K562 (cell line): ENCODE measurements around the gene NEB. TPM values are rescaled to one million over a fixed set of nuclear protein-coding genes. Genes with fewer than 3 reads are reported as not detected.

Experiments
- CHD4 ChIP-seq: fragments of 200-600 bp; sonication (generic); IDR thresholded peaks from 3 replicates; pipeline ENCODE4 v1.6.1; 2012; ENCODE audit warnings: low read depth, mild to moderate bottlenecking, mixed read lengths, low read length, inconsistent platforms; ENCODE audit not compliant: insufficient read depth, insufficient replicate concordance, poor library complexity, severe bottlenecking
- GATAD2A ChIP-seq: fragments of 450-650 bp; IDR thresholded peaks from 2 replicates; pipeline ENCODE4 v1.6.1; 2017
- HSF4 ChIP-seq: fragments of 250-450 bp; sonication (Bioruptor Pico); IDR thresholded peaks from 2 replicates; pipeline ENCODE4 v2.1.2; 2022; ENCODE audit warnings: mild to moderate bottlenecking, moderate library complexity, borderline replicate concordance
- MAZ ChIP-seq, 2 experiments: fragments of 450-650 bp in 1 of 2; sonication (generic) in 1 of 2; formaldehyde crosslinking; IDR thresholded peaks in 1 of 2; conservative IDR thresholded peaks in 1 of 2; 2 replicates each; pipeline versions ENCODE4 v1.4.0 to v1.5.0; 2020; ENCODE audit warnings: mild to moderate bottlenecking in 1 of 2, missing genetic modification reagents in 1 of 2
- RAD21 ChIP-seq, 2 experiments: fragments of 250-450 bp in 1 of 2; fragments of 450-650 bp in 1 of 2; sonication (Bioruptor Pico) in 1 of 2; formaldehyde crosslinking in 1 of 2; IDR thresholded peaks in 1 of 2; conservative IDR thresholded peaks in 1 of 2; 2 replicates each; pipeline versions ENCODE4 v1.4.0 to v1.8.0; 2020 to 2022; ENCODE audit warnings: mild to moderate bottlenecking in 2 of 2, moderate library complexity in 1 of 2
- RB1 ChIP-seq: fragments of 450-650 bp; IDR thresholded peaks from 2 replicates; pipeline ENCODE4 v1.6.1; 2017; ENCODE audit warnings: low read depth, mild to moderate bottlenecking
- RCOR1 ChIP-seq, 2 experiments: IDR thresholded peaks; 2 replicates each; pipeline ENCODE4 v1.6.1; 2012; ENCODE audit warnings: low read depth in 2 of 2, low read length in 2 of 2, borderline replicate concordance in 1 of 2, improper control_type of control experiment in 1 of 2
- SMARCC2 ChIP-seq: fragments of 450-650 bp; IDR thresholded peaks from 2 replicates; pipeline ENCODE4 v1.6.1; 2017; ENCODE audit warnings: antibody characterized with exemption, moderate library complexity, mild to moderate bottlenecking, low read depth
- TAF15 ChIP-seq: fragments of 200-400 bp; formaldehyde crosslinking; IDR thresholded peaks from 2 replicates; pipeline ENCODE4 v1.6.1; 2017; ENCODE audit warnings: mild to moderate bottlenecking, low read depth, low read length, moderate library complexity
- U2AF1 ChIP-seq: fragments of 200-400 bp; formaldehyde crosslinking; optimal IDR thresholded peaks from 2 replicates; pipeline ENCODE3; 2017; ENCODE audit warnings: mild to moderate bottlenecking, low read depth, low read length, moderate library complexity
- ZBED1 ChIP-seq: IDR thresholded peaks from 2 replicates; pipeline ENCODE4 v1.6.1; 2014
- ZNF23 ChIP-seq: fragments of 250-450 bp; sonication (Bioruptor Pico); IDR thresholded peaks from 2 replicates; pipeline ENCODE4 v1.4.0; 2020; ENCODE audit warnings: mild to moderate bottlenecking
- polyA plus RNA-seq, 8 experiments: library from polyadenylated mRNA; depleted of rRNA in 4 of 8; stranded (reverse) in 5 of 8; unstranded in 3 of 8; fragments of >200 nt; fragmentation: Nextera tagmentation in 2 of 8; fragmentation: Illumina TruSeq in 1 of 8; extraction: Ambion mirVana in 2 of 8; extraction: Trizol in 1 of 8; gene quantifications; 2 replicates each; pipeline versions ENCODE4 v1.2.1 to v1.2.3, GENCODE V29; 2011 to 2014; ENCODE audit warnings: inconsistent platforms in 1 of 8, missing spikeins in 1 of 8
- total RNA-seq, 7 experiments: library from RNA; depleted of rRNA in 6 of 7; stranded (reverse); fragments of >200 nt in 6 of 7; fragmentation: Illumina TruSeq in 2 of 7; extraction: Trizol in 2 of 7; gene quantifications; 2 replicates each; pipeline versions ENCODE4 v1.2.1 to v1.2.3, GENCODE V29; 2011 to 2021; ENCODE audit warnings: low replicate concordance in 1 of 7
- TF ChIP-seq, protein P1 (sequence below): fragments of 450-650 bp; formaldehyde crosslinking; IDR thresholded peaks from 2 replicates; pipeline ENCODE4 v1.4.0; 2020; ENCODE audit warnings: mild to moderate bottlenecking, mixed read lengths
- TF ChIP-seq, protein P2 (sequence below): sonication (generic); formaldehyde crosslinking; IDR thresholded peaks from 2 replicates; pipeline ENCODE4 v1.8.0; 2022; ENCODE audit warnings: mild to moderate bottlenecking, missing genetic modification reagents
- TF ChIP-seq, protein P3 (sequence below): fragments of 250-450 bp; sonication (Bioruptor Pico); IDR thresholded peaks from 2 replicates; pipeline ENCODE4 v1.5.1; 2021; ENCODE audit warnings: mild to moderate bottlenecking
- TF ChIP-seq, protein P4 (sequence below): fragments of 200-800 bp; sonication (Bioruptor generic); IDR thresholded peaks from 2 replicates; pipeline ENCODE4 v1.6.1; 2016; ENCODE audit warnings: missing genetic modification characterization, missing compliant biosample characterization

The NEB gene
- total and polyA plus RNA-seq, 9 of the 15 experiments (the other 6 are each of a cell fraction or from before 2014, with no cell fraction given), result 1.7 to 3.8 (median 2.9) TPM

DNA sequence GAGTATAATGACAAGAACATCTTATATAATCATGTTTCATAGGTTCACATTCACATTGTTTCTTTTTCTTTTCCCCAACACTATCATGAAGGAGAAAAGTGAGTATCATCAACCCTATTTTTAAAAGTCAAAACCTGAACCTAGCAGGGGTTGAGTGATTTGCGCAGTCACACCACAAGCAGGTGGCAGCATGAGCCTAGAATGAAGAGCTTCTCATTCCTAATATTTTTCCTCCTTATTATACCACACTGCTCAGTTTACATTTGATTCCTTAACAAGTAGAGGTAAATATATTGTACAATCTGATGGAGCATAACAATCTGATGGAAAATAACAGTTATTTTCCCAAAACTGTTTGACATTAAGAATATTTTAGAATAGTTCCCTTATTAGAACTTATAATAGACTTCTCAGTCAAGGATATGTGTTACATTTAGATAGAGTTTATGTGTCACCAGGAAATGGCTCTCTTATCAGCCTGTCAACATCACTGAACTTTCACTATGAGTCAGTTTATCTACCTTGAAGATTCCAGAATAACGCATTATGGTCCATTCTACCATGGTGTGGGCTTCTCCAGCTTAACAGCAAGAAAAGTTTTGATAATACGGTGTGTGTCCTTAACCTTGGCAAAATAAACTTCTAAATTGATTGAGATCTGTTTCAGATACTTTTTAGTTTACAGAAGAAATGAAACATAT is 119.5 kb downstream of the NEB start (continued):
- TF ChIP-seq RAD21 (CRISPR knock-in tag; conservative IDR thresholded peaks at IDR 0.05 in 1 of 2, IDR thresholded peaks at IDR 0.05 in 1 of 2), result peak; percentile 85 to 88
- no peak for TF ChIP-seq CHD4
- no peak; the same call in 1 of the 2 replicates for TF ChIP-seq SMARCC2
- TF ChIP-seq, protein P1, sequence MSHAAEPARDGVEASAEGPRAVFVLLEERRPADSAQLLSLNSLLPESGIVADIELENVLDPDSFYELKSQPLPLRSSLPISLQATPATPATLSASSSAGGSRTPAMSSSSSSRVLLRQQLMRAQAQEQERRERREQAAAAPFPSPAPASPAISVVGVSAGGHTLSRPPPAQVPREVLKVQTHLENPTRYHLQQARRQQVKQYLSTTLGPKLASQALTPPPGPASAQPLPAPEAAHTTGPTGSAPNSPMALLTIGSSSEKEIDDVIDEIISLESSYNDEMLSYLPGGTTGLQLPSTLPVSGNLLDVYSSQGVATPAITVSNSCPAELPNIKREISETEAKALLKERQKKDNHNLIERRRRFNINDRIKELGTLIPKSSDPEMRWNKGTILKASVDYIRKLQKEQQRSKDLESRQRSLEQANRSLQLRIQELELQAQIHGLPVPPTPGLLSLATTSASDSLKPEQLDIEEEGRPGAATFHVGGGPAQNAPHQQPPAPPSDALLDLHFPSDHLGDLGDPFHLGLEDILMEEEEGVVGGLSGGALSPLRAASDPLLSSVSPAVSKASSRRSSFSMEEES, result no peak
- no peak for TF ChIP-seq RB1
- TF ChIP-seq, protein P2, sequence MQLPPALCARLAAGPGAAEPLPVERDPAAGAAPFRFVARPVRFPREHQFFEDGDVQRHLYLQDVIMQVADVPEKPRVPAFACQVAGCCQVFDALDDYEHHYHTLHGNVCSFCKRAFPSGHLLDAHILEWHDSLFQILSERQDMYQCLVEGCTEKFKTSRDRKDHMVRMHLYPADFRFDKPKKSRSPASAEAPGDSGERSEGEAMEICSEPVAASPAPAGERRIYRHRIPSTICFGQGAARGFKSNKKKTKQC (CRISPR knock-in tag), result no peak
- no peak for TF ChIP-seq U2AF1
- TF ChIP-seq, protein P3, sequence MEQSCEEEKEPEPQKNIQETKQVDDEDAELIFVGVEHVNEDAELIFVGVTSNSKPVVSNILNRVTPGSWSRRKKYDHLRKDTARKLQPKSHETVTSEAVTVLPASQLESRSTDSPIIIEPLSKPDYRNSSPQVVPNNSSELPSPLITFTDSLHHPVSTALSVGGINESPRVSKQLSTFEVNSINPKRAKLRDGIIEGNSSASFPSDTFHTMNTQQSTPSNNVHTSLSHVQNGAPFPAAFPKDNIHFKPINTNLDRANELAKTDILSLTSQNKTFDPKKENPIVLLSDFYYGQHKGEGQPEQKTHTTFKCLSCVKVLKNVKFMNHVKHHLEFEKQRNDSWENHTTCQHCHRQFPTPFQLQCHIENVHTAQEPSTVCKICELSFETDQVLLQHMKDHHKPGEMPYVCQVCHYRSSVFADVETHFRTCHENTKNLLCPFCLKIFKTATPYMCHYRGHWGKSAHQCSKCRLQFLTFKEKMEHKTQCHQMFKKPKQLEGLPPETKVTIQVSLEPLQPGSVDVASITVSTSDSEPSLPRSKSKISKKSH (CRISPR knock-in tag), result no peak
- no peak for TF ChIP-seq ZNF23
- 0 out of 4 replicates have a peak, but pooled peaks of 1 of the 2 experiments have one; percentile 31 for TF ChIP-seq MAZ (CRISPR knock-in tag; conservative IDR thresholded peaks at IDR 0.05 in 1 of 2, IDR thresholded peaks at IDR 0.05 in 1 of 2)
- no peak for TF ChIP-seq GATAD2A
- TF ChIP-seq RCOR1 (IDR thresholded peaks at IDR 0.05; ENCODE audit: borderline replicate concordance in 1 of 2, low read depth in 2 of 2, low read length in 2 of 2), result no peak
- TF ChIP-seq HSF4 (CRISPR knock-in tag), result no peak
- TF ChIP-seq TAF15, result no peak
- TF ChIP-seq, protein P4, sequence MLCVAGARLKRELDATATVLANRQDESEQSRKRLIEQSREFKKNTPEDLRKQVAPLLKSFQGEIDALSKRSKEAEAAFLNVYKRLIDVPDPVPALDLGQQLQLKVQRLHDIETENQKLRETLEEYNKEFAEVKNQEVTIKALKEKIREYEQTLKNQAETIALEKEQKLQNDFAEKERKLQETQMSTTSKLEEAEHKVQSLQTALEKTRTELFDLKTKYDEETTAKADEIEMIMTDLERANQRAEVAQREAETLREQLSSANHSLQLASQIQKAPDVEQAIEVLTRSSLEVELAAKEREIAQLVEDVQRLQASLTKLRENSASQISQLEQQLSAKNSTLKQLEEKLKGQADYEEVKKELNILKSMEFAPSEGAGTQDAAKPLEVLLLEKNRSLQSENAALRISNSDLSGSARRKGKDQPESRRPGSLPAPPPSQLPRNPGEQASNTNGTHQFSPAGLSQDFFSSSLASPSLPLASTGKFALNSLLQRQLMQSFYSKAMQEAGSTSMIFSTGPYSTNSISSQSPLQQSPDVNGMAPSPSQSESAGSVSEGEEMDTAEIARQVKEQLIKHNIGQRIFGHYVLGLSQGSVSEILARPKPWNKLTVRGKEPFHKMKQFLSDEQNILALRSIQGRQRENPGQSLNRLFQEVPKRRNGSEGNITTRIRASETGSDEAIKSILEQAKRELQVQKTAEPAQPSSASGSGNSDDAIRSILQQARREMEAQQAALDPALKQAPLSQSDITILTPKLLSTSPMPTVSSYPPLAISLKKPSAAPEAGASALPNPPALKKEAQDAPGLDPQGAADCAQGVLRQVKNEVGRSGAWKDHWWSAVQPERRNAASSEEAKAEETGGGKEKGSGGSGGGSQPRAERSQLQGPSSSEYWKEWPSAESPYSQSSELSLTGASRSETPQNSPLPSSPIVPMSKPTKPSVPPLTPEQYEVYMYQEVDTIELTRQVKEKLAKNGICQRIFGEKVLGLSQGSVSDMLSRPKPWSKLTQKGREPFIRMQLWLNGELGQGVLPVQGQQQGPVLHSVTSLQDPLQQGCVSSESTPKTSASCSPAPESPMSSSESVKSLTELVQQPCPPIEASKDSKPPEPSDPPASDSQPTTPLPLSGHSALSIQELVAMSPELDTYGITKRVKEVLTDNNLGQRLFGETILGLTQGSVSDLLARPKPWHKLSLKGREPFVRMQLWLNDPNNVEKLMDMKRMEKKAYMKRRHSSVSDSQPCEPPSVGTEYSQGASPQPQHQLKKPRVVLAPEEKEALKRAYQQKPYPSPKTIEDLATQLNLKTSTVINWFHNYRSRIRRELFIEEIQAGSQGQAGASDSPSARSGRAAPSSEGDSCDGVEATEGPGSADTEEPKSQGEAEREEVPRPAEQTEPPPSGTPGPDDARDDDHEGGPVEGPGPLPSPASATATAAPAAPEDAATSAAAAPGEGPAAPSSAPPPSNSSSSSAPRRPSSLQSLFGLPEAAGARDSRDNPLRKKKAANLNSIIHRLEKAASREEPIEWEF (CRISPR knock-in tag), result no peak
- no peak for TF ChIP-seq ZBED1
